Suppressor macrophage treated with lipopolysaccharide for 4 hours (primary cell): ENCODE measurements around the gene EWSR1.
A peak's percentile ranks its signal among the peaks of the same experiment; 100 is the strongest.

ENCODE experiments used
- DNase-seq: peaks from one replicate; pipeline ENCODE4 v3.0.0-alpha.2; 2020

The EWSR1 gene

DNA sequence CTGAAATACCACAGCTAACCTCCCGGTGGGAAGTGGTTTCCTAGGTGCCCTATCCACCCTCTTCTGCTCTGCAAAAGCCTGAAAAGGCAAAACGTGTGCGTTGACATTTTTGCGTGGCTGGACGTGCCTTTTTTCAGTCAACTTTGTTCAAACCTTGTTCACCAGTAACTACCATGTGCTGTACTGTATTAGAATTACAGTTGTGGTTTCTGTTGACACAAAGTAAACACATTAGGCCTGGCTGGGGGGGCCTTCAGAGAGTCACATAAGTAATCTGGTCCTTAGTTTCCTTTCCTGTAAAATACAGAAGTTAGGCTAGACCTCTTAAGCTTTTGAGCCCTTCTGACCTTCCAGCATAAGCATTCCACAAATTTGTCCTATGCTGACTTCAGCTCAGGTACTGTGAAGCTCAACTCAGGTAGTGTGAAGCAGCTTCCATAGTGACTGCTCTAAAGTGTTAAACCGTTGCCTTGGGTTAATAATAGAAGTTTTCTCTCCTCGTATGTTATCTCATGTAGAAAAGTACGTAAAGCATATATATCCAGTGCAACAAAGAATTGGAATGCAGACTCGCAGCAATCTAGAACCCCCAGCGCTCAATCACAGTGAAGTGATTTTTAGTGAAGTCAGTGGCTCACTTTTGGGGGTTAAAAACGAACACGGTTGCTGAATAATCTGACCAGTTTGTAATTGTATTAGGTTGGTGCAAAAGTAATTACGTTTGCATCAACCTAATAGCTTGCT lies 1.8 kb downstream of the EWSR1 start:
- DNase-seq = peak; percentile 32

DNA sequence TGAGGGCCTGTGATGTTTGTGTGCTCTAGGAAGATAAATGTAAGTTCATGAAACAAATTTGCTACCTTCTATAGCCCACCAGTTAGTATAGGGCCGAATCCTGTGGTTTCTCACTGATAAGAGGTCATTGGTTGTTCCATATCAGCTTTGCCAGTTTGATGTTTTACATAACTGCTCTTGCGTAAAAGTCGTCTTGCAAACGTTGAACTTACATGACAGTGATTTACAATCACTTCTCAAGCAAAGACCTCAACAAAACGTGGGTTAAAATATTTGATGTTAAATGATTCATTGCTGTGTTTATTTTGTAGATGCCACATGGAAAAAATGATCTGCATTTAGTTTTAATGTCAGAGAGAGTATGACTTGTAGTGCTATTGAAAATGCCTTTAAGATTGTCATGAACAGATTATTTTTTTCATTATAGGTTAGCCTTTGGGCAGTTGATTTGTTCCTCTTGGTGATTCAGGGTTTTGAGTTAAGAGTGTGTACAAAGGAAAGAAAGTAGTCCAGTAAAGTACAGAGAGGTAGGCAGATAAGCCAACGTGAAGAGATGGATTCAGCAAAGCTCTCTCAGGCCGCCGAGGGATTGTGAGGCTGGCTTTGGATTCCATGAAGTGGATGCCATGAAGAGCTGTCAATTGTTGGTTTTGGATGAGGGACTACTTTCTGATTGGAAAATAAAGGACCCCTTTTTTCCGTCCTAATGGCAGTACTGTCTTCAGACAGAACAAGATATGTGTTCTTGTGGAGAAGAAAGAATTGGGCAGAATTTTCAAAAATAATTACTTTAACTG lies 2.6 kb downstream of the EWSR1 start:
- peak; percentile 44 for DNase-seq

DNA sequence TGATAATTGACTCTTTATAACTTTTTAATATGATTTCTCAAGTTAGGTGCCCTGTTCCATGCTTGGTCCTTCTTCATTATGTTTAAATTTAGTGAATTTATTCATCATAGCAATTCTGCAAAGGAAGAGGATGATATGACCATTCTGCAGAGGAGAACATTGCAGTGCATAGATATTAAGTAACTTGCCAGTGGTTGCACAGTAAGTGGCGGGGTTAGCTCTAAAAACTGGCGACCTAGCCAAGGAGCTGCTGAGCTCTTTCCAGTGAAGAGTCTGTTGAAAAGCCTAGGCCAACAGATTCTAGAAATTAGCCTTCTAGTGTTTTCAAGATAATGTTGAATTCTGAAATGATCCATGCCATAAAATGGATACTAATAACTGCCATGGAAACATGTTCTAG lies 4.6 kb downstream of the EWSR1 start:
- no peak for DNase-seq

DNA sequence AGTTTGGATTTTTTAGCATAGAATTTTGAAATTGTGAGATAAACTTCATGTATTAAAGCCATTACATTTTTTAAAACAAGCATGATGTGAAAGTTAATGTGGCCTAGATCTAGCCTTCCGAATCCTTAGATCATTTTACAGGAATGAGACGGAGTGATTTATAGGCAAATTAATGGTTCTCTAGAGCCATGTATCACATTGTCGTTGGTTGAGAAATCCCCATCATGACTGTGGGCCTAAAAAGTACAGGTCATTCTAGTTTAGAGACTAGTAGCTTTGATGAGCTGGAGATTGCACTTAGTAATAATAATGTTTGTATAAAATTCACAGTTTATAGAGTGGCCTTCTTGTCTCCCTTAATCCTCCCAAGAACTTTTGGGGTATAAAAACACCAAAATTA lies 7.1 kb downstream of the EWSR1 start:
- DNase-seq = no peak

DNA sequence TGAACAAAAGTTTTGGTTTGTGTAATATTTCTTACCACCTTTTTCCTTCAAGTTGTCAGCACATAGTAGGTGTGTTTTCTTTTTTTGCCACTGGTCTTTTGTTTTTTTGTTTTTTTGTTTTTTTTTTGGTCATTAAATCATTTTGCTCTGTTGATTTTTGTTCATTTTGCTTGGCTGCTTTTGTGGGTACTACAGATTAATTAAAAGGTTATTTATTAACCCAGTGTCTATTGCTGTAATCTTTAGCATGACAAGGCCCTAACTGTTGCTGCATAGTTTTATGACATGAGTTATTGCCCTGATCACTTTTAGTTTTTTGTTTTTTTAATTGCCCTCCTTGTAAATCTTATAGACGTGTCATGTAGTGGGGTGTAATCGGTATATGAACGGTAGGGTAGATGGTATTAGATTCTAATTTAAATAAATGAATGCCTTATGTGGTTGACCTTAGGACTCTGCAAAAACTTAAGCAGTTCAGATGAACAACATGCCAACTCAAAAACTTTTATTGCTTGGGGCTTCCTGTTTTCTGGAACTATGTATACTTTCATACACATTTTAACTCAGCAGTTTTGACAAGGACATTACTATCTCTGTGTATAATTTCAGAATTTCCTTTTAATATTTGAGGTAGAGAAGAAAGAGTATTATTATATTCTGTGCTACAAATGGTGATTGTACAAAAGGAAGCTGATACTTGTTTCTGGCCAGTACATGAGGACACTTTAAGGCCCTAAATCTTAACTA lies 7.9 kb downstream of the EWSR1 start:
- no peak for DNase-seq

DNA sequence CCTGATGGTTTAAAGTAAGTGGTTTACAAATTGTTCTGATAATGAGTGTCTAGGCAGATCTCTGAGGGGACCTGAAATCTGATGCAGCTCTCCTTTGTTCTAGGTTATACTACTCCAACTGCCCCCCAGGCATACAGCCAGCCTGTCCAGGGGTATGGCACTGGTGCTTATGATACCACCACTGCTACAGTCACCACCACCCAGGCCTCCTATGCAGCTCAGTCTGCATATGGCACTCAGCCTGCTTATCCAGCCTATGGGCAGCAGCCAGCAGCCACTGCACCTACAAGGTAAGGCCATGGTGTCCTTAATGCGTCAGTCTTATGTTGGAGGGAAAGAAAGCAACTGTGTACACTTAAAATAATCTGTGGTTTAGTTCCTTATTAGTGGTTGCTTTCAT lies 9.9 kb downstream of the EWSR1 start:
- DNase-seq = no peak

DNA sequence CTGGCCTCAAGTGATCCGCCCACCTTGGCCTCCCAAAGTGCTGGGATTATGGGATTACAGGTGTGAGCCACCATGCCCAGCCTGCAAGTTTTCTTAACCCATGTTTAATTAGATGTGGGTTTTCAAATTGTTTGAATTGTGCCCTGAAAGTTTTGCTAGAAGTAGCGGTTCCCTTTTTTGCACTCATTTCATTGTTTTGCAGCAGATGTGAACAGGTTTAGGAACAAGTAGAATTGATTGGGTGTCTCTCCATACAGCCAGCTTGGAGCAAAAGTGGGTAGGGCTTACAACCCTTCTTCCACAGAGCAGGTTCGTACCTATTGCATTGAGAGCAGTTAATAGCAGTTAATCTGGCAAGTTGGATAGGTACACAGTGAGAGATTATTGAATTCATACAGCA lies 16.1 kb downstream of the EWSR1 start:
- DNase-seq = no peak

DNA sequence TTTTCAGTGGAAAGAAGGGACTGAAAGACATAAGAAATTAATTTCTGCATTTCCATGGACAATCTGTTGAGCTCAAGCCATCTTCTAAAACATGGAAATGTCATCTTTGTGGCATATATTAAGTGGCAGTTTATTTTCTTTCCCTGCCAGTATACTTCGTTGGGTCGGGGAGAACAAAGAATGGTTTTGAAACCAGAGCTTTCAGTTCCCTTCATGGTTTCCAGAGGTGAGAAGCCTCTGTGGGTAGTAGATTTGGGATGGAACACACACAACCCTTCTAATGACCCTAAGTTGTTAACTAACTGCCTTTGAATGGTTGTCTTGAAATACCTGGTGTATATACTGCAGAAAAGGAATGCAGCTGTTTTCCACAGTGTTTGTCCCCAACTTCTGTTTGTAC lies 20.8 kb downstream of the EWSR1 start:
- no peak for DNase-seq

DNA sequence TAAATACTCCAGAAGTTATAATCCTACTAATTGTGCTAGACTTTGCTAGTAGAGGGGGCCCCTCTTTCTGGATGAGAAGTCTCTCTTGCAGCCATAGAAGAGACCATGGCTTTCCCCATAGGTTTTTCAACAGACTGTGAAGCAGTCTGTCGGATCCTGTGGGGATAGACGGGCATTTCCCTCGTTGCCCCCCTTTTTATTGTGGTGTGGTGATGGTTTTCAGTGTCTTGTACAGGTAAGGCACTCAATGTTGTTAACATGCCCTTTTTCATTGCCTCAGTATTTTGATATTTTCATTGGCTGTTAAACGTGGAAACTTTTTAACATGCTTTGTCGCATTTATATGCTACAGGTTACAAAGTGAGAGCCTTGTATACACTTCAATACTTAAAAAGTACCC lies 22.0 kb downstream of the EWSR1 start:
- DNase-seq = no peak

DNA sequence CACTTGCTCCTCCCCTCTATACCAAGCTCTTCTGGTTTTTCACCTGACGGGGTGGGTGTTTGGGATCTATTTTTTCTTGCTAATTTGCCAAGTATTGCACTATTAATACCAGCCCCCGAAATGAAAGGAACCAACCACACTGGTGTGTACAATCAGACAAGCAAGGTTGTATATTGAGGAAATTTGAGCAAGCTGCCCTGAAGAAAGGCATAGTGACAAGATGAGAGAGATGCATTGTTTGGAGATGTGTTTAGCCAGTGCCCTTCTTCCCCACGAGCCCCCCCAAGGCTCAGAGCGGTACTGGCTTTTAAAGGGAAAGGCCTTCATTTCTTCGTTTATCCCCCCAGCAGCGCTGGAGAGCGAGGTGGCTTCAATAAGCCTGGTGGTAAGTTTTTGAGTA lies 23.1 kb downstream of the EWSR1 start:
- no peak for DNase-seq

DNA sequence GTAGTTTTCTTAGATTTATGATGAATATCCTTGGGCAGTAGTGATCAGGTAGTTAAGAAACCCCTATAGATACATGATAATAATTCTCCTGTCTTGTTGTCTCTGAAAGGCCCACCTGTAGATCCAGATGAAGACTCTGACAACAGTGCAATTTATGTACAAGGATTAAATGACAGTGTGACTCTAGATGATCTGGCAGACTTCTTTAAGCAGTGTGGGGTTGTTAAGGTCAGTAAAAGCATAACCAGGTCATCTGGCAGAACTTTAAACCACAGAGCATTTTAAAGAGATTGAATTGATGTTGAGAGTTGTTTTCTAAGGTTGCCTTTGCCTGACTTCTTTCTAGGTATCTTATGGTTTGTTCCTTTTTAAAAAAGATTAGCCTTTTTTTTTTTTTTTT lies 24.3 kb downstream of the EWSR1 start:
- no peak for DNase-seq

DNA sequence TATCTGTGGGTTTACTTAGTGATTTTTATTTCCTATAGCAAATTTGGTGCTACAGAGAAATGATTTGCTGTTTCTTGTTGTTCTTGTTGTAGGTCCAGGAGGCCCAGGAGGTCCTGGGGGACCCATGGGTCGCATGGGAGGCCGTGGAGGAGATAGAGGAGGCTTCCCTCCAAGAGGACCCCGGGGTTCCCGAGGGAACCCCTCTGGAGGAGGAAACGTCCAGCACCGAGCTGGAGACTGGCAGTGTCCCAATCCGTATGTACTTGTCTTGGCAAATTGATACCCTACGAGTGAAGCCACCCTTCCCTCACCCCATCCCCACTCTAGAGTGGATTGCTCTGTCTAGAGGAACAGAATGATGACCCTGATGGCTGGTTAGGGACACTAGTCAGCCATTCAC lies 30.6 kb downstream of the EWSR1 start:
- no peak for DNase-seq

DNA sequence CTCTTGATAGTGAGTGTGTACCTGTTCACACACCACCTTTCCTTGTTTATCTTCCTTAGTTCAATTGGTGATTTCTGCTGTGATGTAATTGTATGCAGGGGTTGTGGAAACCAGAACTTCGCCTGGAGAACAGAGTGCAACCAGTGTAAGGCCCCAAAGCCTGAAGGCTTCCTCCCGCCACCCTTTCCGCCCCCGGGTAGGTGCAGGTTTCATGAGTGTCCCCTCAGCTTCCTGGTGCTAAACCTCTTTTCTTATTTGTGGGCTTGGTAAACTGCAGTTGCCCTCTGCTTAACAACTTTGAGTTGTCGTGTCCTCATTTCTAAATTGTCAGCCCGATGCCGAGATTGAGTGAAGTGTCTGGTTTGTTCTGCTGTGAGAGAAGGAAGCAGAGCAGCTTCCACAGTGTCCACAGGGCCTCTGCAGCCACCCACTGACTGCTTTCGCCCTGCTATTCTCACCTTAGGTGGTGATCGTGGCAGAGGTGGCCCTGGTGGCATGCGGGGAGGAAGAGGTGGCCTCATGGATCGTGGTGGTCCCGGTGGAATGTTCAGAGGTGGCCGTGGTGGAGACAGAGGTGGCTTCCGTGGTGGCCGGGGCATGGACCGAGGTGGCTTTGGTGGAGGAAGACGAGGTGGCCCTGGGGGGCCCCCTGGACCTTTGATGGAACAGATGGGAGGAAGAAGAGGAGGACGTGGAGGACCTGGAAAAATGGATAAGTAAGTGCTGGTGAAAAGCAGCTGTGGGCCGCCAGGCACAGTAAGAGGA lies 31.2 kb downstream of the EWSR1 start:
- no peak for DNase-seq

DNA sequence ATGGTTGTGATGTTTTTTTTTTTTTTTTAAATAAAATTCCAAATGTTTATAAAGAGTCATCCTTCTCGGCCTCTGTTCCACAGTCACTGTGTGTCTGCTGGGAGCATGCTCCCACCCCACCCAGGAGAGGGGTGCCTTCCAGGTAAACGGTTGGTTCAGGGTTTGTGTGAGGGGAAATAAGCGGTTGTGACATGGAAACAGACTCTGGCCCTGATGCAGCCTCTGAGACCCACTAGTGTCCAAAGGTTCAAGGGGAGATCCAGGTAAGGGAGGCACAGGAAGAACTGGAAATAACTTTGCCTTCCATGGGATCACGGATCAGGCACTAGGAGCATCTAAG lies 32.4 kb downstream of the EWSR1 start:
- no peak for DNase-seq

DNA sequence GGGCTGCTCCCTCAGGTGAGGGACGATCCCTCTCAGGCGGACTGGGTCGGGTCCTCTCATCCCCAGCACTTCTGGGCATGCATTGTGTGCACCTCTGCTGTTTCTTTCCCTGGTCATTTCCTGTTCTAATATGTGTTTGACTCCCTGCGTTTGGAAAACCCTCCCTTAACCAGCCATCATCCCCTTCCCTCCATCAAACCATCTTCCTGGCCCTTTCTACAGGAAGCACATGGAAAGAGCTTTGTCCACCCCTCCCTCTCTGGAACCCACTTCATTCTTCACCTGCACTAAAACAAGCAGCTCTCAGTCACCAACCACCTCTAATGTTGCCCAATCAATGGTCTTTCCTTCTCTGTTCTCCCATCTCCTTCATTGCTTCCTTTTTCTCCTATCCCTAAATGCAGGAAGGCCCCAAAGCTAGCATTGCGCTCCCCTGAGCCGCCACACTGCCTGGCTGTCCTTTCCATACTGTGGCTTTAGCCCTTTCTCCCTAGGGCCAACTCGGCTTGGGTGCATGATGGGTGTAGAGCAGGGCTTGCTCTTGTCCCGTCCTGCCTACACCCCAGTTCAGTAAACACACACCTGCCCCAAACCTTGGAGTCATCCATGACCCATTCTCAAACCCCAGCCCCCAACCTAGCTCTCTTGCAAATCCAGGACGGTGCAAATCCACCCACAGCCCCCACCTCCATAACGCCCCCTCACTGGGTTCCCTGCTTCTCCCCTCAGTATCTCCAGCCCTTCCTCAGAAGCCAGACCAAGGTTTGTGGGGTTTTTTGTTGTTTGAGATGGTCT lies 32.9 kb downstream of the EWSR1 start:
- DNase-seq = no peak

DNA sequence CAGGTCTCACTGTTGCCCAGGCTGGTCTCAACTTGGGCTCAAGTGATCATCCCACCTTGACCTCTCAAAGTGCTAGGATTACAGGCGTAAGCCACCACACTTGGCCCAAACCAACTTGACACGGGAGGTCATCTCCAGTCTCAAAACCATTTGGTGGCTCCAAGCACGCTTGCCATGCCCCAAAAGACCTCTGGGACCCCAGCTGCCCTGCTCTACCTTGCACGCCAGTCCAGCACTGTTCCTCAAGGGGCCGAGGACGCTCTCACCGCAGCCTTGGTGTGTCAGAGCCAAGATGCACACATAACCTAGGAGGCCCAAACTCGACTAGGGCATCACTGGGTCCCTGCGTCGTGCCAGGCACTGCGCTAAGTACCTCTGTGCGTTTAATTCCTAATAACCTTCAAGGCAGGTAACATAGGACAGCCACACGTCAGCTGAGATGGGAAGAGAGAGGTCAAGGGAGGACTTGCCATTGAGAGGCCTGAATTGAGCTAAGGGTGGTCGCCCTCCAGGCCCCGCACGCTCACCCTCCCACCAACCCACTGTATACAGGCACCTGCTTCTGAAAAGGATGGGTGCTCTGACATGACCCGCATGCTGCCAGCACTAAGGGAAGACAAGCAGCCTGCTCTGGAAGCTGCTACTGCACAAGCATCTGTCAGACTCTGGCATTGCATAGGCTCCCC lies 33.8 kb downstream of the EWSR1 start:
- DNase-seq = no peak

DNA sequence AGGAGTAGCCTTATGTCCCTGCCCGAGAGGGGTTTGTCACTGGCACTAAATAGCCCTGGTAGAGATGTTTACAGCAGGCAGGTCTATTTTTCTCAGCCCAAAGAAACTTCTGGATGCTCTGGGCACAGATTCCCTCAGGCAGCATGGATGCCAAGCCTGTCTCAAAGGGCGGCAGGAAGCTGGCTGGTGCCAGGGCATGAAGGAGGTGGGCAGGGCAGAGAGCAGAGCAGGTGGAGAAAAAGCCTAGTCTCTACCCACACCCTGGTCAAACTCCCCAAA lies 34.3 kb downstream of the EWSR1 start:
- DNase-seq = no peak

DNA sequence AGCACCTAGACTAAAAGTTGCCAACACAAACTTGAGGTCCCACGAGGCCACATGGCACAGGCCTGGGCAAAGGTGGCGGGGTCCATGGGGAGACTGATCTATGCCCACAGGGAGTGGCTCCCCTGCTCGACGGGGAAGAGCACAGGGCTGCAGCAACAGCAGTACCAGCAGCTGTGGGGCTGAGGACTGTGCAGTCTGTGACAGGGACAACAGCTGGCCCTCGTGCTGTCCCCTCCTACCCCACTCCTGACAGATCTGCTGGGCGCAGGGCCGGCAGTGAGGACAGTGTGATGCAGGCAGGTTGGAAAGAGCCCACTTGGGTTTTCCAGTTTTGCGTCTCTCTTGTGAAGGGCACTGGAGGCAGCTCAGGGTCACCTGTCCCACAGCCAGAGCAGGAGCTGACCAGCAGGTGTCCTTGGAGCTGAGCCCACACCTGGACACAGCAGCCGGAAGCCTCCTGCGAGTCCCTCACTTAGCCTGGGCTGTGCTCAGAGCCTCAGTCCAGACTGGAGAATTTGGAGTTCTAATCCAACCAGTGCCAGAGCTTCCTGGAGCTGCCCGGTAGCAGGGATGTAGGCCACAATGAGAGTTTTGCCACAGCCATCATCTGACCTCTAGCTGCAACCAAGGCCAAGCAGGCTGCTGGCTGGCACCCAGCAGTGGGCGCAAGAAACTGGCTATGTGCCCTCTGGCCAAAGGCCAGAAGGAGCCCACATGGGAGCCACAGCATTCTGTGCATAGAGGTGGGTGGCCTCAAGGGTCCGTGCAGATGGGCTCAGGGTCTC lies 34.8 kb downstream of the EWSR1 start:
- no peak for DNase-seq

DNA sequence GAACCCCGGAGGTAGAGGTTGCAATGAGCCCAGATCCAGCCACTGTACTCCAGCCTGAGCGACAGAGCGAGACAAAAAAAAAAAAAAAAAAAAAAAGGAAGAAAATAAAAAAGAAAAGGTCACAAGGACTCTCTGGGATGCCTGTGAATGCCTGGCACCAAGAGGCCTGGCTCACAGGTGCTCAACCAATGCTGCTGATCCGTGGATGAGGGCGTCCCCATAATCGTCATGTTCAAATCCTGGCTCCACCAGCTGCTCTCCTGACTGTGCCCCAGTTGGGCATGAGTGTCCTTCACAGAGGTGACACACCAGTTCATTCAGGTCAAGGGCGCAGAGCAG lies 37.7 kb downstream of the EWSR1 start:
- DNase-seq = no peak

DNA sequence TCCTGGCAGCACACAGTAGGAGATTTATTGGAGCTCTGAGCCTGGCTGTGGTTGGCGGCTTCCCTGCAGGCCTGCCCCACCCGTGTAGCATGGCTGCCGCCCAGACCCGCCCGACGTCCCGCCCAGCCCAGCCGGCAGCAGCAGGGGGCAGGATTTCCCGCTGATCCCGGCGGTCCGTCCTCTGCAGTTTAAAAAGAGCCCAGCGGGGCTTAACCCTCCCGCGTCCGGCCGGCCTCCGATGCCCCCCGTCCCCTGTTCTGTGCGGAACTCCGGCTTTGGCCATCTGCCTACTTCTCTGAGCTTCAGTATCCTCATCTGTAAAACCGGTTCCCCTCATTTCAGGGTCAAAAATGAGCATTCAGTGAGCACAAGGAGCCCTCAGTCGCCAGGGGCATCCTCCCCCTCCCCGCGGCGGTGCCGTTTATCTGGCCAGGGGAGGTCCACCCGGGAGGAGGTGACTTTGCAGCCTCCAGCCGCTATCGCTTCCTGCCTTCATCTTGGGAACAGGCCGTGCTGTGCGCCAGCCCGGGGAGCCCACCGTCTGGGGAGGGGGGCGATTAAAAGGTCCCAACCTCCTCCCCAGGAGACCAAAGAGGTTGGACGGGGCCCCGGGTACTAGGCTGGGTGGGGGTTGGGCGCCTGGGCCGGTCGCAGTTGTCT lies 38.2 kb downstream of the EWSR1 start, which contains the start of gene GAS2L1:
TSS of gene GAS2L1 (plus strand) at position 476 of the 660 bp plus-strand sequence. CDS start 1,456 bp downstream, outside the sequence.
- peak; percentile 80 for DNase-seq
